Measurements from ENCODE around the gene GSAP.
"Not testable (repeated sequence)": the region's sequence is repeated elsewhere in the genome, so short reads cannot be mapped to it uniquely, and the experiment has no call there.

DNA sequence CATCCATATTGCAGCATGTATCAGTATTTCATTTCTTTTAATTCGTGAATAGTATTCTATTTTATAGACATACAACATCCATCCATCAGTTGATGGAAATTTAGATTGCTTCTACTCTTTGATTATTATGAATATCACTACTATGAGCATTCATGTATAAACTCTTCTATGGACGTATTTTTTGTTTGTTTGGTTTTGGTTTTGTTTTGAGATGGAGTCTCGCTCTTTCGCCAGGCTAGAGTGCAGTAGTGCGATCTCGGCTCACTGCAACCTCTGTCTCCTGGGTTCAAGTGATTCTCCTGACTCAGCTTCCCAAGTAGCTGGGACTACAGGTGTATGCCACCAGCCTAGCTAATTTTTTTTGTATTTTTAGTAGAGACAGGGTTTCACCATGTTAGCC lies 35.8 kb upstream of the GSAP start:
- TF ChIP-seq, protein P1, sequence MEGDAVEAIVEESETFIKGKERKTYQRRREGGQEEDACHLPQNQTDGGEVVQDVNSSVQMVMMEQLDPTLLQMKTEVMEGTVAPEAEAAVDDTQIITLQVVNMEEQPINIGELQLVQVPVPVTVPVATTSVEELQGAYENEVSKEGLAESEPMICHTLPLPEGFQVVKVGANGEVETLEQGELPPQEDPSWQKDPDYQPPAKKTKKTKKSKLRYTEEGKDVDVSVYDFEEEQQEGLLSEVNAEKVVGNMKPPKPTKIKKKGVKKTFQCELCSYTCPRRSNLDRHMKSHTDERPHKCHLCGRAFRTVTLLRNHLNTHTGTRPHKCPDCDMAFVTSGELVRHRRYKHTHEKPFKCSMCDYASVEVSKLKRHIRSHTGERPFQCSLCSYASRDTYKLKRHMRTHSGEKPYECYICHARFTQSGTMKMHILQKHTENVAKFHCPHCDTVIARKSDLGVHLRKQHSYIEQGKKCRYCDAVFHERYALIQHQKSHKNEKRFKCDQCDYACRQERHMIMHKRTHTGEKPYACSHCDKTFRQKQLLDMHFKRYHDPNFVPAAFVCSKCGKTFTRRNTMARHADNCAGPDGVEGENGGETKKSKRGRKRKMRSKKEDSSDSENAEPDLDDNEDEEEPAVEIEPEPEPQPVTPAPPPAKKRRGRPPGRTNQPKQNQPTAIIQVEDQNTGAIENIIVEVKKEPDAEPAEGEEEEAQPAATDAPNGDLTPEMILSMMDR (IDR thresholded peaks at IDR 0.05; ENCODE audit: low read depth, low read length): not testable (repeated sequence)
- not testable (repeated sequence) for TF ChIP-seq MYC (IDR thresholded peaks at IDR 0.05; ENCODE audit: low read depth, low read length); POLR2A (IDR thresholded peaks at IDR 0.05; ENCODE audit: extremely low read depth, insufficient read length)
